Measurements from ENCODE around the gene TRIM49D1.
"Not testable (repeated sequence)": the region's sequence is repeated elsewhere in the genome, so short reads cannot be mapped to it uniquely, and the experiment has no call there.

The TRIM49D1 gene

GRCh38 chr11:89922195-89922660 is at the start of gene TRIM49D1:
TRIM49D1 (minus strand) TSS chr11:89922245; CDS start chr11:89917710, 4,535 bp downstream.
- peak; percentile 0 for DNase-seq (ENCODE audit: low read depth)

GRCh38 chr11:89965737-89966136 is 43.7 kb upstream of the TRIM49D1 start, which contains the start of gene TRIM64:
TRIM64 (plus strand) TSS chr11:89966037; CDS start chr11:89968504, 2,467 bp downstream.
- not testable (repeated sequence) for DNase-seq (ENCODE audit: low read depth)

DNA sequence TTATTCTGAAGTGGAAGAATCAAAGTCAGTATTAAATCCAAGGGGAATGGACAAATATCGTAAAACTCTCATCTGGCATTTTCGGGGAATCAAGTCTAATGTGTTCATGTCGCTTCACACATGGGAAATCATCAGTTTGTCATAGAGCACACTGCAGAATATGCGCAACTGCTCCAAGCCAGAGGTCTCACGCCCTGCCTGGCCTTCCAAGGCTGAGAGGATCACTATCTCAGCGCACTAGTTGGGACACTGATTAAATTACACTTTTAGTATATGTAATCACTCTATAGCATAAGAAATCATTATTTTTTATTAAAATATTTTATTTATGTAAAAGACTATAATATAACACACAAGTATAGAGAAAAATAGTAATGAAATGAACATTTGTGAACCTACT is 38.8 kb upstream of the TRIM49D1 start:
- DNase-seq (ENCODE audit: low read depth) = not testable (repeated sequence)

GRCh38 chr11:89923764-89924163 is 1.7 kb upstream of the TRIM49D1 start, which contains the start of gene TRIM49D2:
TRIM49D2 (plus strand) TSS chr11:89924064; CDS start chr11:89926762, 2,698 bp downstream.
- not testable (repeated sequence) for DNase-seq (ENCODE audit: low read depth)

DNA sequence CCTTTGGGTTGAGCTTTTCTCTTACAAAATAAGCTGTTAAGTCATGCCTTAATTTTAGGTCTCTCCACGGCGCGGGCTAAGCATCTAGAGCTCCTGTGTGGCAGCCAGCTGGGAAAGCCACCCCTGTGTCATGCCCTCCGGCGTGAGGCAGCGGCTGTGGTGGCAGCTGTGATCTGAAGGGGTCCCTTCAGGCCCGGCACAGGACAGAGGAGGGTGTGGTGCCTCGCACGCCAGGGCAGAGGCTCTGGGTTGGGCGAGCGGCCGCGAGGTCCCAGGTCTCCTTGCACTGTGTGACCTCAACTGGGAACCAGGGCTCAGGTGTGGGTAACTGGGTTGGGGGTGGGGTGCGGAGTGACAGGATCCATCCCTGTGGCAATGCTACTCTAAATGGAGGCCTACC is 21.2 kb downstream of the TRIM49D1 start:
- DNase-seq (ENCODE audit: low read depth) = not testable (repeated sequence)

DNA sequence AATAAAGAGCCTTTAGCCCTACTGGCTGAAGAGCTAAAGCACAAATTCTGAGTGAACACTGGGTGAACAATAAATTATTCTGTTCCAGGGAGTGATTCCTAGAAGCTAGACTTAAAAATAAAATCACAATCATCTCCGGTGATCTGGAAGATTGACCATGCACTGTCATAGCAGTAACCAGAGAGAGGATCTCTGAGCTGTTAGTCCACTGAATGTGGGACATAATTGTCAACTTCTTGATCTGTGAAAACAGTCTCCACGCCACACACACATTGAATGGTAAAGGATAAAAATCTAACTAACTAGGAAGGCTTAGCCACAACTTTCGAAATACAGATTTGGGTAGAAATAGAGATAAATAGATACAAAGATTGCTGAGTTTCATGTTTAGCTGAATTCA is 28.8 kb downstream of the TRIM49D1 start:
- not testable (repeated sequence) for DNase-seq (ENCODE audit: low read depth)

DNA sequence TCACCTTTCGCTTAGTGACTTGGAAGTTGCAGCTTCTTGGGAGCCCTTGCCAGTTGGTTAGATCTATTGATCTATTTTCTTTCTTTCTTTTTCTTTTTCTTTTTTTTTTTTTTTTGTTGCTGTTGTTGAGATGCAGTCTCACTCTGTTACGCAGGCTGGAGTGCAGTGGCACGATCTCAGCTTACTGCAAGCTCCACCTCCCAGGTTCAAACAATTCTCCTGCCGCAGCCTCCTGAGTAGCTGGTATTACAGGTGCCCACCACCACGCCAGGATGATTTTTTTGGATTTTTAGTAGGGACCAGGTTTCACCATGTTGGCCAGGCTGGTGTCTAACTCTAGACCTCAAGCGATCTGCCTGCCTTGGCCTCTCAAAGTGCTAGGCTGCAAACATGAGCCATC is 44.5 kb downstream of the TRIM49D1 start:
- DNase-seq (ENCODE audit: low read depth) = not testable (repeated sequence)

DNA sequence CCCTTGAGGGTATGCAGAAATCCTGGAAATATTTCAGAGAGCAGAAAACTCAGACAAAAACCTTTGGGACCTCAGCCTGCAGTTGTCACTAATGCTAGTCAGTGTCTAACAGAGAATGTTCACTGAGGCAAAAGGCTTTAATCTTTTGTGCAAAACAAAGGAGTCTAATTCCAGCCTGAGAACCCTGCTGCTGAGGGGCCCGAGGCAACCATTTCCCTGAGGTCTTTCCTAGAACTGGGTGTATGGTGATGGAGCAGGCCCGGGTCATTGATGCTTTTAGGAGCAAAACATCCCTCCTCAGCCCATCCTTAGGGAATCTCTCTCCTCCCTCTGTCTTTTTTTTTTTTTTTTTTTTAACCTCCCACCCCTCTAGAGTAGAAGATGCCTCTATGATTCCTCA is 49.5 kb downstream of the TRIM49D1 start:
- DNase-seq (ENCODE audit: low read depth) = not testable (repeated sequence)

DNA sequence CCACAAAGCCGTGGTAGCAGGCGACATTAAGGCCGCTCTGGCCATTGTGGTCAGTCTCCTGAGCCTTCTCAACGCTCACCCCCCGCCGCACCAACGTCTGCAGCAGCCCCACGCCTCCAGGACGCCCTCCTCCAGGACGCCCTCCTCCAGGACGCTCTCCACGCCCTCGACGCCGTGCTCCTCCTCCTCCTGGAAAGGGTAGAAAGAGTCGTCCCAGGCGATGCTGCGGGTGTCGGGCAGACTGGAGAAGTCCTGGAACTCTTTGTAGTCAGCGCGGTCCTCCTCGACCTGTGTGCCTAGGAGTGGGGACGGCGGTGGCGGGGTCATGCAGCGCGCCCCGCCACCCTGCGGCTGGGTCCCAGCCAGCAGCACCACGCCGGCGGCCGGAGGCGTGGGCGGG is 56.8 kb downstream of the TRIM49D1 start:
- DNase-seq (ENCODE audit: low read depth) = not testable (repeated sequence)

- not testable (repeated sequence) for DNase-seq (ENCODE audit: low read depth)
Measured at GRCh38 chr11:89863906-89864704, 57.9 kb downstream of the TRIM49D1 start.
